ENCODE results near the gene MTG1.

DNA sequence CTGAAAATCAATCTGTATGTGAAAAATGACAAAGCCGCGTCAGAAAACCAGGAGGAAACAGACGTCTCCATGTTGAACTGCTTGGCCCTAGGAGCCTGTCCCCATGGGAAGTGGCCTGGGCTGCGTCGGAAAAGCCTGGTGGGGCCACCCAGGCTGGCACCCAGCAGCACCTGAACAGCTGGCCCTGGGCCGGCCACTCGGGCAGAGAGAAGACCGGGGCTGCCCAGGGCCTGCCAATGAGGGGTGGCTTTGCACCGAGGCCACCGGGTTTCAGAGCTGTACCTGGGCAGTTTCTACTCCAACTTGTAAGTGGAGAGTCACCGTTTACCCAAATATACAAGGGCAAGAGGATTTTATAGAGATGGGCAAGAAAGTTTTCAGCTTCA is 35.0 kb upstream of the MTG1 start:
- TF ChIP-seq REST (IDR thresholded peaks at IDR 0.05; ENCODE audit: insufficient replicate concordance, low read depth) (no peak), GABPA (IDR thresholded peaks at IDR 0.05; ENCODE audit: low read depth) (no peak)
- TF ChIP-seq, protein P1, sequence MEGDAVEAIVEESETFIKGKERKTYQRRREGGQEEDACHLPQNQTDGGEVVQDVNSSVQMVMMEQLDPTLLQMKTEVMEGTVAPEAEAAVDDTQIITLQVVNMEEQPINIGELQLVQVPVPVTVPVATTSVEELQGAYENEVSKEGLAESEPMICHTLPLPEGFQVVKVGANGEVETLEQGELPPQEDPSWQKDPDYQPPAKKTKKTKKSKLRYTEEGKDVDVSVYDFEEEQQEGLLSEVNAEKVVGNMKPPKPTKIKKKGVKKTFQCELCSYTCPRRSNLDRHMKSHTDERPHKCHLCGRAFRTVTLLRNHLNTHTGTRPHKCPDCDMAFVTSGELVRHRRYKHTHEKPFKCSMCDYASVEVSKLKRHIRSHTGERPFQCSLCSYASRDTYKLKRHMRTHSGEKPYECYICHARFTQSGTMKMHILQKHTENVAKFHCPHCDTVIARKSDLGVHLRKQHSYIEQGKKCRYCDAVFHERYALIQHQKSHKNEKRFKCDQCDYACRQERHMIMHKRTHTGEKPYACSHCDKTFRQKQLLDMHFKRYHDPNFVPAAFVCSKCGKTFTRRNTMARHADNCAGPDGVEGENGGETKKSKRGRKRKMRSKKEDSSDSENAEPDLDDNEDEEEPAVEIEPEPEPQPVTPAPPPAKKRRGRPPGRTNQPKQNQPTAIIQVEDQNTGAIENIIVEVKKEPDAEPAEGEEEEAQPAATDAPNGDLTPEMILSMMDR (IDR thresholded peaks at IDR 0.05; ENCODE audit: insufficient read depth, low read length) = no peak

All from HL-60 (cell line).